Measurements from ENCODE around the gene CDC42. TPM values are rescaled to one million over a fixed set of nuclear protein-coding genes. Genes with fewer than 3 reads are reported as not detected.

The CDC42 gene
- total and polyA plus RNA-seq, 9 of the 15 experiments (the other 6 are each of a cell fraction or from before 2014, with no cell fraction given), result 186 to 398 (median 325) TPM

- peak; percentile 34 for TF ChIP-seq ZNF239 (CRISPR knock-in tag; IDR thresholded peaks at IDR 0.05)
- TF ChIP-seq SP2 (IDR thresholded peaks at IDR 0.05; ENCODE audit: extremely low read depth, low read depth, low read length, poor library complexity, severe bottlenecking), result no peak
- no peak for TF ChIP-seq PCBP1 (IDR thresholded peaks at IDR 0.05; ENCODE audit: low read depth, low read length, poor library complexity, severe bottlenecking)
- 0 out of 2 replicates have a peak, but pooled peaks have one; percentile 54 for TF ChIP-seq CHAMP1 (IDR thresholded peaks at IDR 0.05)
- no peak for TF ChIP-seq MLLT1 (IDR thresholded peaks at IDR 0.05)
- TF ChIP-seq BRD9 (IDR thresholded peaks at IDR 0.05; ENCODE audit: low read depth, partially characterized antibody), result peak; percentile 6
- TF ChIP-seq POLR2H (tag; IDR thresholded peaks at IDR 0.05; ENCODE audit: low read depth), result peak; percentile 83
- TF ChIP-seq ZBTB26 (CRISPR knock-in tag; IDR thresholded peaks at IDR 0.05), result 0 out of 2 replicates have a peak, but pooled peaks have one; percentile 17
- peak; percentile 53; the same call in 1 of the 2 replicates for TF ChIP-seq ATF4 (CRISPR knock-in tag; IDR thresholded peaks at IDR 0.05)
- TF ChIP-seq ETV6 (IDR thresholded peaks at IDR 0.05; ENCODE audit: borderline replicate concordance in 1 of 2, low read depth in 2 of 2, low read length in 1 of 2), result no peak
- TF ChIP-seq ETV6 (CRISPR knock-in tag; IDR thresholded peaks at IDR 0.05; ENCODE audit: borderline replicate concordance), result 0 out of 2 replicates have a peak, but pooled peaks have one; percentile 55
- peak; percentile 89 for TF ChIP-seq ZNF175 (CRISPR knock-in tag; IDR thresholded peaks at IDR 0.05; ENCODE audit: low read depth)
- no peak for TF ChIP-seq HNRNPUL1 (IDR thresholded peaks at IDR 0.05; ENCODE audit: low read length)
- 0 out of 2 replicates have a peak, but pooled peaks have one; percentile 18 for TF ChIP-seq SMARCA4 (IDR thresholded peaks at IDR 0.05)
- 0 out of 2 replicates have a peak, but pooled peaks have one; percentile 16 for TF ChIP-seq XRCC5 (IDR thresholded peaks at IDR 0.05; ENCODE audit: low read depth, low read length)
- no peak for TF ChIP-seq ZC3H11A (IDR thresholded peaks at IDR 0.05; ENCODE audit: low read depth, low read length)
- peak; percentile 77 for TF ChIP-seq FOS (IDR thresholded peaks at IDR 0.05; ENCODE audit: extremely low read depth, insufficient read length)
- TF ChIP-seq HINFP (tag; conservative IDR thresholded peaks at IDR 0.05; ENCODE audit: low read depth), result no peak
- no peak for TF ChIP-seq LCOR (CRISPR knock-in tag; IDR thresholded peaks at IDR 0.05)
Measured at GRCh38 chr1:22048351-22049192, 3.9 kb upstream of the CDC42 start (continued).
